Smooth muscle cell (in vitro differentiated cells): ENCODE data around the gene PLEKHM3. TPM values are rescaled to one million over a fixed set of nuclear protein-coding genes. Genes with fewer than 3 reads are reported as not detected.
A peak's percentile ranks its signal among the peaks of the same experiment; 100 is the strongest.

ENCODE experiments used
- DNase-seq: peaks from one replicate; lab custom pipeline; 2025; ENCODE audit not compliant: unreplicated experiment; lab: John Stamatoyannopoulos, UW
- H2AFZ ChIP-seq: fragments of 200-600 bp; sonication (generic); 2 replicates; pipeline ENCODE4 v1.6.0; 2016; ENCODE audit warnings: antibody characterized with exemption, low read depth, mild to moderate bottlenecking
- H3F3A ChIP-seq: fragments of 200-600 bp; sonication (generic); 2 replicates; pipeline ENCODE4 v1.6.0; 2017; ENCODE audit warnings: antibody characterized with exemption, low read depth
- H3K27ac ChIP-seq: fragments of 200-600 bp; sonication (generic); 2 replicates; pipeline ENCODE4 v1.5.1; 2016; ENCODE audit warnings: low read depth, mild to moderate bottlenecking
- H3K27me3 ChIP-seq: fragments of 200-600 bp; sonication (generic); 2 replicates; pipeline ENCODE4 v1.6.1; 2016; ENCODE audit warnings: low read depth, mild to moderate bottlenecking
- H3K36me3 ChIP-seq: fragments of 200-600 bp; sonication (generic); 2 replicates; pipeline ENCODE4 v1.5.1; 2016; ENCODE audit warnings: low read depth
- H3K4me1 ChIP-seq: fragments of 200-600 bp; sonication (generic); 2 replicates; pipeline ENCODE4 v1.5.1; 2016; ENCODE audit warnings: low read depth
- H3K4me2 ChIP-seq: fragments of 200-600 bp; sonication (generic); 2 replicates; pipeline ENCODE4 v1.6.0; 2016; ENCODE audit warnings: mild to moderate bottlenecking
- H3K4me3 ChIP-seq: fragments of 200-600 bp; sonication (generic); 2 replicates; pipeline ENCODE4 v1.5.1; 2016; ENCODE audit warnings: mild to moderate bottlenecking
- H3K79me2 ChIP-seq: fragments of 200-600 bp; sonication (generic); 2 replicates; pipeline ENCODE4 v1.6.0; 2016; ENCODE audit warnings: low read depth, mild to moderate bottlenecking
- H3K9ac ChIP-seq: fragments of 200-600 bp; sonication (generic); 2 replicates; pipeline ENCODE4 v1.6.0; 2016; ENCODE audit warnings: low read depth
- H3K9me3 ChIP-seq: fragments of 200-600 bp; sonication (generic); replicated peaks from 2 replicates; pipeline ENCODE4 v1.5.1; 2016; ENCODE audit warnings: low read depth
- H4K20me1 ChIP-seq: fragments of 200-600 bp; sonication (generic); 2 replicates; pipeline ENCODE4 v1.6.0; 2016; ENCODE audit warnings: low read depth
- WGBS: methylation state at CpG from one replicate; pipeline ENCODE4 v1.1.7; 2016; ENCODE audit warnings: low lambda C conversion rate; 5-methylcytosine and 5-hydroxymethylcytosine counted together
- polyA plus RNA-seq: library from polyadenylated mRNA; unstranded; fragments of >200 nt; fragmentation: Nextera tagmentation; extraction: Ambion mirVana; gene quantifications from 2 replicates; pipeline ENCODE4 v1.2.1, GENCODE V29; 2016
- total RNA-seq: library from RNA; depleted of rRNA; stranded (reverse); fragments of >200 nt; gene quantifications from 2 replicates; pipeline ENCODE4 v1.2.3, GENCODE V29; 2014
- TF ChIP-seq, protein P1 (sequence below): fragments of 200-600 bp; sonication (generic); IDR thresholded peaks from 2 replicates; pipeline ENCODE4 v1.5.1; 2017; ENCODE audit warnings: borderline replicate concordance, mild to moderate bottlenecking, antibody characterized with exemption; ENCODE audit not compliant: insufficient read depth, poor library complexity, severe bottlenecking

Gene PLEKHM3, protein sequence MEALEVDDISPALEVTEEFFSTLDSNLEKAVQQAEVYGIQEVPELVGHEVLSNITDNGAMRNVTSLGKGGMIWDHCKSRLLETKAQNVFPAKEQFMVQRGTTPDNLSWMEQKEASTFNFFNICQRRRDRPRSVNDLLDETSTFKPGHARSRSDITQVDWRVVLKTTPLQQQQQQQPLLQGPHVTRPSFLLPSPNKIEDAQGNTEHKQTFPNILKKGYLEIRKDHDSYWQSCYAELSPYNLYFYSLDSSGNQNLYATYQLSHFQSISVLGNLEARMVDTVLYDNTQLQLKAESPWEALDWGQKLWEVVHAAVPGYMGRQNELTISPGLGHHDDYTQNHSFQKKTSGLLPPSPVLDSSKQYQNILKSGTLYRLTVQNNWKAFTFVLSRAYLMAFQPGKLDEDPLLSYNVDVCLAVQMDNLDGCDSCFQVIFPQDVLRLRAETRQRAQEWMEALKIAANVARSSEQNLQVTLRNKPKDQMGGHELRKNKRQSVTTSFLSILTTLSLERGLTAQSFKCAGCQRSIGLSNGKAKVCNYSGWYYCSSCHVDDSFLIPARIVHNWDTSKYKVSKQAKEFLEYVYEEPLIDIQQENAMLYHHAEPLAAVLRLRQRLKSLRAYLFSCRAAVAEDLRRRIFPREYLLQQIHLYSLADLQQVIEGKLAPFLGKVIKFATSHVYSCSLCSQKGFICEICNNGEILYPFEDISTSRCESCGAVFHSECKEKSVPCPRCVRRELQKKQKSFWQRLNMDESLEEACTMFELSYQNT
- total RNA-seq (10.3 and 11.3 TPM in 2 replicates), polyA plus RNA-seq (3.2 and 3.8 TPM in 2 replicates)

DNA sequence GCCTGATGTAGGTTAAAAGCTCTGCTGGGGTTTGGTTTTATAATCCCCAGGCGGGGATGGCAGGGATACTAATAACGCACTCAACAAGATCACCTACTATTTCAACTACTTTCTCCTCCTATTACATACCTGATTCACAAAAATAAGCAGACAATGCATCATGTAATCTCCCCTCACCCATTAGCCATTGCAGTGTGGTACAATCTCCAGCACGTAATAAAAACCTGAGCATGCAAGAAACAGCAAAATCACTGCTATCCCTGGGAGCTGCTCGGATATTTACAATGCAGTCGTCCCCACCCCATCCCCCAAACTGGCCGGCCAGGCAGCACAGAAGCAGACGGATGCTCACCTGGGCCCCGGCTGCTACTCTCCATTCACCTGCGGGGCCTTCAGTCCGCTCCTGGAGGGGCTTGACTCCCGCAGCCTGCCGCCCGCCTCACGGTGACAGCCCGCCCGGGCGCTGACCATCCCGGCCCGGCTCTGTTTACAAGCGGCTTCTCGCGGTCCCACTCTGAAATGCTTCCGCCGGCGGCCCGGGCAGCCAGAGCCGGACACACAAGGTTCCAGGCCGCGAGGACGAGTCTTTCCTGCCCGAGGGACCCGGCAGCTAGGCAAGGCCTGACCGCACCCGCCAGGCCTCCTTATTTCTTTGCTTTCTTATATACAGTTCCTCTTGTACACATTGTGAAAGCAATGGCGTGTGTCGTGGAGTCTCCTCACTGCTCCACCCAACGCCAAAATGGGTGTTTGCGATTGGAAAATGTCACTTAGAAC, at the start of gene PLEKHM3:
Gene PLEKHM3 (minus strand): TSS at position 491 of the 777 bp plus-strand sequence. CDS start 23,888 bp downstream, outside the sequence.
- no peaks in the 10 kb centered on the region for H3K9me3 ChIP-seq
- DNase-seq: peak; percentile 55
- H2AFZ ChIP-seq: peak within 1 kb of the TSS; percentile 100
- peak within 1 kb of the TSS; percentile 71 for H3K27ac ChIP-seq
- H3K4me2 ChIP-seq: peak within 1 kb of the TSS; percentile 92
- 3% methylated on average over 38 of the region's 38 CpGs for WGBS
- peak within 1 kb of the TSS; percentile 67 for H3K9ac ChIP-seq
- H4K20me1 ChIP-seq: no peaks in the 10 kb centered on the region
- H3K4me1 ChIP-seq: peaks cover 11% of the 10 kb centered on the region
- H3K4me3 ChIP-seq: peak within 1 kb of the TSS; percentile 81
- no peaks in the 10 kb centered on the region for H3K36me3 ChIP-seq
- H3K79me2 ChIP-seq: peaks cover 9% of the 10 kb centered on the region
- TF ChIP-seq, protein P1, sequence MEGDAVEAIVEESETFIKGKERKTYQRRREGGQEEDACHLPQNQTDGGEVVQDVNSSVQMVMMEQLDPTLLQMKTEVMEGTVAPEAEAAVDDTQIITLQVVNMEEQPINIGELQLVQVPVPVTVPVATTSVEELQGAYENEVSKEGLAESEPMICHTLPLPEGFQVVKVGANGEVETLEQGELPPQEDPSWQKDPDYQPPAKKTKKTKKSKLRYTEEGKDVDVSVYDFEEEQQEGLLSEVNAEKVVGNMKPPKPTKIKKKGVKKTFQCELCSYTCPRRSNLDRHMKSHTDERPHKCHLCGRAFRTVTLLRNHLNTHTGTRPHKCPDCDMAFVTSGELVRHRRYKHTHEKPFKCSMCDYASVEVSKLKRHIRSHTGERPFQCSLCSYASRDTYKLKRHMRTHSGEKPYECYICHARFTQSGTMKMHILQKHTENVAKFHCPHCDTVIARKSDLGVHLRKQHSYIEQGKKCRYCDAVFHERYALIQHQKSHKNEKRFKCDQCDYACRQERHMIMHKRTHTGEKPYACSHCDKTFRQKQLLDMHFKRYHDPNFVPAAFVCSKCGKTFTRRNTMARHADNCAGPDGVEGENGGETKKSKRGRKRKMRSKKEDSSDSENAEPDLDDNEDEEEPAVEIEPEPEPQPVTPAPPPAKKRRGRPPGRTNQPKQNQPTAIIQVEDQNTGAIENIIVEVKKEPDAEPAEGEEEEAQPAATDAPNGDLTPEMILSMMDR: no peak
- H3K27me3 ChIP-seq: no peaks in the 10 kb centered on the region
- H3F3A ChIP-seq: no peaks in the 10 kb centered on the region

DNA sequence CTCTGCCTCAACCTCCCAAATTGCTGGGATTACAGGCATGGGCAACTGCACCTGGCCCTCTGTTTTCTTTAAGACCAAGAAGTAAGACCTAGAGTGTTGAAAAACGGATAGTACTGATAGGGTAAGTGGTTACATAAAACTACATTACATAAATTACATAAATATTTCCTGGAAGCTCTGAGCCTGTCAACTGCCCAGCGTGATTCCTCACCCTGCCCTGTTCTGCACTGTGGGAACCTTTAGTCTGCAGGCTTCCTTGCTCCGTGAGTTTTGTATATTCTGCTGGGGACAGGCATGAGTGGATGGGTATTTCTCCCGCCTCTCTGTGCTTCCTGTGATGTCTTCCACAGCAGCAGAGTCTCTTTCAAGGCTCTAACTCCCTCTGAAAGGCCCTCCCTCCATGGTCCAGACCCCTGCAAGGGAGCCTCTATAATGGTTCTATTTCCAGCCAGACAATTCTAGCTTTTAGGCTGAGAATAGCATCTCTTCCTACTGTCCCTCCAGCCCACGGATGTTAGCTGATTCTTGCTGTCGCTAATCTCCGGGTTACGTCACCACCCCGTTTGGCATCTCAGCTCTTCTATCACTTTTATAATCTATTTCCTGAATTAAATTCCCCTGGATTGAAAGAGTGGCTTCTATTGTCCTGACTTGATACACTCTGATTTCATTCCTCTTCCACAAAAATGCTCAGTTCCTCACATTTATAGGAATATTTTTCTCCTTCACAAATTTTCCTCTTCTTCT, 49.5 kb upstream of the PLEKHM3 start:
- no peak for DNase-seq
- Histone ChIP-seq H2AFZ (no peak overlapping the region), H3K27me3 (no peaks in the 10 kb centered on the region), H3K9me3 (no peaks in the 10 kb centered on the region), H3K4me2 (no peak overlapping the region), H3K4me1 (no peaks in the 10 kb centered on the region), H3F3A (no peaks in the 10 kb centered on the region), H3K4me3 (no peak overlapping the region), H3K27ac (no peak overlapping the region), H4K20me1 (no peaks in the 10 kb centered on the region), H3K36me3 (no peaks in the 10 kb centered on the region), H3K79me2 (no peaks in the 10 kb centered on the region), H3K9ac (no peak overlapping the region)
- WGBS: 74% methylated on average over 9 of the region's 9 CpGs
- TF ChIP-seq, protein P1: no peak

DNA sequence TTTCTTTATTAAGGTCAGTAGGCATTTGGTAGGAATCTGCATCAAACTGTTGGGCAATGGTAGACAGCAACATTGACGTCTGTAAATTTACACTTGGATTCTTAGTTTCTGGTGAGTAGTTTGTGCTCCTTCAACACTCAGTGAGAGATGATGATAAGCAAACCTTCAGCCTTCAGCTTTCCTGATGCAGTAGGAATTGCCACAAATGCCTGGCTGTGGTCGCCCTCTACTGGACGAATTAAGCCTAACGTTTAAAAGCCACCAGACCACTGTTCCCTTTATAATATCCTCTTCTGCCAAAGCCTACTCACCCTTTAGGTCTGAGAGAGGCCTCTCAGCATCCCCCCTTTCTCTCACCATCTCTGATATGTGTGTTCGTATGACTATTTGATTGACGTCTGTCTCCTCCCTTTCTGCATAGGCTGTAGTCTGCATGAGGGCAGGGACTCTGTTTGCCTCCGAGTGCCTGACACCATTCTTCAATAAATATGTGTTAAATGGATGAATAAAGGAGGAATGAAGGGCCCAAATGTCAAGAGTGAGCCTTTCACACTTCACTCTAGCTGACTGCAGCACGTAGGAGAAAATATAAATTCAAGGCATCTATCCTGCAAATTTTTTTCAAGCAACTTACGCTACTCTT, 47.0 kb upstream of the PLEKHM3 start:
- Histone ChIP-seq H4K20me1 (no peaks in the 10 kb centered on the region), H3K9me3 (no peaks in the 10 kb centered on the region), H3K79me2 (no peaks in the 10 kb centered on the region), H3K27me3 (no peaks in the 10 kb centered on the region), H3F3A (no peaks in the 10 kb centered on the region), H3K4me2 (no peak overlapping the region), H3K4me3 (no peak overlapping the region), H3K9ac (no peak overlapping the region), H3K27ac (no peak overlapping the region), H2AFZ (no peak overlapping the region), H3K36me3 (no peaks in the 10 kb centered on the region), H3K4me1 (no peaks in the 10 kb centered on the region)
- 29% methylated on average over 9 of the region's 9 CpGs for WGBS
- peak; percentile 2 for DNase-seq
- TF ChIP-seq, protein P1: peak; percentile 77
